ENCODE results near the gene GPR171. TPM values are rescaled to one million over a fixed set of nuclear protein-coding genes. Genes with fewer than 3 reads are reported as not detected.

The GPR171 gene
- total and polyA plus RNA-seq, 2 of the 13 experiments (the other 11 are each of a cell fraction or from before 2014, with no cell fraction given) = not detected

- TF ChIP-seq, protein P1, sequence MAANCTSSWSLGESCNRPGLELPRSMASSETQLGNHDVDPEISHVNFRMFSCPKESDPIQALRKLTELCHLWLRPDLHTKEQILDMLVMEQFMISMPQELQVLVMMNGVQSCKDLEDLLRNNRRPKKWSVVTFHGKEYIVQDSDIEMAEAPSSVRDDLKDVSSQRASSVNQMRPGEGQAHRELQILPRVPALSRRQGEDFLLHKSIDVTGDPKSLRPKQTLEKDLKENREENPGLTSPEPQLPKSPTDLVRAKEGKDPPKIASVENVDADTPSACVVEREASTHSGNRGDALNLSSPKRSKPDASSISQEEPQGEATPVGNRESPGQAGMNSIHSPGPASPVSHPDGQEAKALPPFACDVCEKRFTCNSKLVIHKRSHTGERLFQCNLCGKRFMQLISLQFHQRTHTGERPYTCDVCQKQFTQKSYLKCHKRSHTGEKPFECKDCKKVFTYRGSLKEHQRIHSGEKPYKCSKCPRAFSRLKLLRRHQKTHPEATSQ (CRISPR knock-in tag; IDR thresholded peaks at IDR 0.05; ENCODE audit: borderline replicate concordance) = no peak
- TF ChIP-seq TBX2 (CRISPR knock-in tag; IDR thresholded peaks at IDR 0.05; ENCODE audit: borderline replicate concordance) (peak; percentile 97), ZNF44 (CRISPR knock-in tag; IDR thresholded peaks at IDR 0.05) (no peak), ZNF496 (CRISPR knock-in tag; IDR thresholded peaks at IDR 0.05; ENCODE audit: insufficient replicate concordance) (no peak), POGZ (CRISPR knock-in tag; IDR thresholded peaks at IDR 0.05) (peak; percentile 93), TAF15 (IDR thresholded peaks at IDR 0.05; ENCODE audit: low read depth, low read length, poor library complexity, severe bottlenecking) (no peak), HES4 (CRISPR knock-in tag; IDR thresholded peaks at IDR 0.05; ENCODE audit: borderline replicate concordance) (no peak), ZNF558 (CRISPR knock-in tag; IDR thresholded peaks at IDR 0.05; ENCODE audit: borderline replicate concordance) (no peak), ESRRA (CRISPR knock-in tag; IDR thresholded peaks at IDR 0.05; ENCODE audit: low read depth) (peak; percentile 66; the same call in 1 of the 2 replicates), KLF13 (CRISPR knock-in tag; IDR thresholded peaks at IDR 0.05) (no peak), ZNF552 (CRISPR knock-in tag; IDR thresholded peaks at IDR 0.05; ENCODE audit: borderline replicate concordance) (no peak), NR2F2 (IDR thresholded peaks at IDR 0.05; ENCODE audit: borderline replicate concordance, low read depth) (peak; percentile 91), ZNF468 (CRISPR knock-in tag; IDR thresholded peaks at IDR 0.05) (no peak), CSRNP2 (CRISPR knock-in tag; conservative IDR thresholded peaks at IDR 0.05; ENCODE audit: low read depth) (no peak), ISL2 (CRISPR knock-in tag; IDR thresholded peaks at IDR 0.05) (peak; percentile 98), ZNF253 (CRISPR knock-in tag; IDR thresholded peaks at IDR 0.05; ENCODE audit: borderline replicate concordance) (no peak), ZNF781 (CRISPR knock-in tag; IDR thresholded peaks at IDR 0.05; ENCODE audit: borderline replicate concordance, not compliant biosample characterization) (no peak), TBX3 (IDR thresholded peaks at IDR 0.05; ENCODE audit: borderline replicate concordance) (peak; percentile 92), RAD21 (CRISPR knock-in tag; IDR thresholded peaks at IDR 0.05) (no peak; the same call in 1 of the 2 replicates), ZNF160 (CRISPR knock-in tag; IDR thresholded peaks at IDR 0.05) (no peak), MAFG (CRISPR knock-in tag; IDR thresholded peaks at IDR 0.05) (no peak), MAFF (IDR thresholded peaks at IDR 0.05; ENCODE audit: low read depth, low read length) (no peak)
- TF ChIP-seq, protein P2, sequence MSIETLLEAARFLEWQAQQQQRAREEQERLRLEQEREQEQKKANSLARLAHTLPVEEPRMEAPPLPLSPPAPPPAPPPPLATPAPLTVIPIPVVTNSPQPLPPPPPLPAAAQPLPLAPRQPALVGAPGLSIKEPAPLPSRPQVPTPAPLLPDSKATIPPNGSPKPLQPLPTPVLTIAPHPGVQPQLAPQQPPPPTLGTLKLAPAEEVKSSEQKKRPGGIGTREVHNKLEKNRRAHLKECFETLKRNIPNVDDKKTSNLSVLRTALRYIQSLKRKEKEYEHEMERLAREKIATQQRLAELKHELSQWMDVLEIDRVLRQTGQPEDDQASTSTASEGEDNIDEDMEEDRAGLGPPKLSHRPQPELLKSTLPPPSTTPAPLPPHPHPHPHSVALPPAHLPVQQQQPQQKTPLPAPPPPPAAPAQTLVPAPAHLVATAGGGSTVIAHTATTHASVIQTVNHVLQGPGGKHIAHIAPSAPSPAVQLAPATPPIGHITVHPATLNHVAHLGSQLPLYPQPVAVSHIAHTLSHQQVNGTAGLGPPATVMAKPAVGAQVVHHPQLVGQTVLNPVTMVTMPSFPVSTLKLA (IDR thresholded peaks at IDR 0.05) = no peak
- TF ChIP-seq, protein P3, sequence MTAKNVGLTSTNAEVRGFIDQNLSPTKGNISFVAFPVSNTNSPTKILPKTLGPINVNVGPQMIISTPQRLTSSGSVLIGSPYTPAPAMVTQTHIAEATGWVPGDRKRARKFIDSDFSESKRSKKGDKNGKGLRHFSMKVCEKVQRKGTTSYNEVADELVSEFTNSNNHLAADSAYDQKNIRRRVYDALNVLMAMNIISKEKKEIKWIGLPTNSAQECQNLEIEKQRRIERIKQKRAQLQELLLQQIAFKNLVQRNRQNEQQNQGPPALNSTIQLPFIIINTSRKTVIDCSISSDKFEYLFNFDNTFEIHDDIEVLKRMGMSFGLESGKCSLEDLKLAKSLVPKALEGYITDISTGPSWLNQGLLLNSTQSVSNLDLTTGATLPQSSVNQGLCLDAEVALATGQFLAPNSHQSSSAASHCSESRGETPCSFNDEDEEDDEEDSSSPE (CRISPR knock-in tag; IDR thresholded peaks at IDR 0.05) = 0 out of 2 replicates have a peak, but pooled peaks have one; percentile 30
Observed at GRCh38 chr3:151197981-151198767, 4.8 kb downstream of the GPR171 start (continued).

All from HepG2 (cell line).